ENCODE results near the gene PRKAG2.

Gene PRKAG2

DNA sequence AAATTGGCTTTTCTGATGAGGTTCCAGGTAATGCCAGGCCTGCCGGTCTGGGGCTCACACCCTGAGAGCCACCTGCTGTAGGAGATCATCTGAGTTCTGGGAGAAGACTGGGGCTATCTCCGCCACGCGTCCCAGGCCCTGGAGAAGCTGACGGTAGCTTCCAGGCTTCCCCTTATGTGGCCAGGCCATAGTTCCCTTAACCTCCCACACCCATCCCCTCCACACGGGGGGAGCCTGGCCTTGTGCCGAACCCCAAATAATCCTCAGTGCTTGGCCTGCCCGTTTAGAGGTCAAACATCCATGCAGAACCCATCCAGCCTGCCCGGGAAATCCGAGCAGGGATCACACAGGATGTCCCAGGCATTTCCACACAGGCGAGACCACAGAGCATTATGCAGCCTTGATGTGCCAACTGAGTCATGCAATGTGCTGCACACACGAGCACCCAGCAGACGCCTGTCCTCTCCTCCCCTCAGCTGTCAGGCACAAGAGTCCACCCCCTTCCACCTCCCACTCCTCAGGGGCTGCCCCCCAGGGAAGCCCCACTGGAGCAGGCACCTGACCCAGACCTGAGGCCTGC, 176.2 kb downstream of the PRKAG2 start:
- Histone ChIP-seq H3K9me3 (no peaks in the 10 kb centered on the region), H3K4me1 (ENCODE audit: control insufficient read depth in 1 of 2, insufficient read depth in 1 of 2, low read depth in 1 of 2, low read length in 1 of 2) (peaks cover 0 to 6% of the 10 kb centered on the region in 2 experiments), H3K36me3 (no peaks in the 10 kb centered on the region), H3K4me3 (ENCODE audit: low read depth in 1 of 2, low read length in 1 of 2) (no peak overlapping the region), H3K27ac (no peak overlapping the region), H3K27me3 (peaks cover 5% of the 10 kb centered on the region)
- TF ChIP-seq CTCF (IDR thresholded peaks at IDR 0.05) = no peak

DNA sequence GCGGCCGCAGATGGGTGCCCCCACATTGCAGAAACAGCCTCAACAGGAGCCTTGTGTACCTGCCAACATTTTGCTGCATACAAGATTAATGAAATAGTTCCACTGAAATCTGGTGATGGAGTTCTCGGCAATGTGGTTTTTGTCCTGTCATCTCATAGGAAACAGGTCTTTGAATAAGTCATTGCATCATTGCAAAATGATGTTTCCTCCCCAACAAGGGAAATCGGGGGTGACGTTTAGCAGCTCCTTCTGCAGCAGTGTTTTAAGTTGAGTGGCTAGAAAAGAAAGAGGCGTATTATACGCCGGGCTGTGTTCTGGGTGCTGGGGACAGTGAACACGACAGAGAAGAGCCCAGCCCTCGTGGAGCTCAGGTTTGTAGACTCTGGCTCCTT, 177.0 kb downstream of the PRKAG2 start:
- Histone ChIP-seq H3K27ac (no peak overlapping the region), H3K36me3 (no peaks in the 10 kb centered on the region), H3K27me3 (peaks cover 5% of the 10 kb centered on the region), H3K4me1 (ENCODE audit: control insufficient read depth in 1 of 2, insufficient read depth in 1 of 2, low read depth in 1 of 2, low read length in 1 of 2) (peaks cover 0 to 6% of the 10 kb centered on the region in 2 experiments), H3K4me3 (ENCODE audit: low read depth in 1 of 2, low read length in 1 of 2) (no peak overlapping the region), H3K9me3 (no peaks in the 10 kb centered on the region)
- TF ChIP-seq CTCF (IDR thresholded peaks at IDR 0.05) = no peak

- Histone ChIP-seq H3K9me3 (no peaks in the 10 kb centered on the region), H3K36me3 (no peaks in the 10 kb centered on the region), H3K27me3 (peaks cover 5% of the 10 kb centered on the region), H3K27ac (no peak overlapping the region), H3K4me3 (ENCODE audit: low read depth in 1 of 2, low read length in 1 of 2) (no peak overlapping the region), H3K4me1 (ENCODE audit: control insufficient read depth in 1 of 2, insufficient read depth in 1 of 2, low read depth in 1 of 2, low read length in 1 of 2) (peaks cover 0 to 6% of the 10 kb centered on the region in 2 experiments)
- no peak for TF ChIP-seq CTCF (IDR thresholded peaks at IDR 0.05)
Measured at GRCh38 chr7:151699147-151699927, 177.6 kb downstream of the PRKAG2 start.

DNA sequence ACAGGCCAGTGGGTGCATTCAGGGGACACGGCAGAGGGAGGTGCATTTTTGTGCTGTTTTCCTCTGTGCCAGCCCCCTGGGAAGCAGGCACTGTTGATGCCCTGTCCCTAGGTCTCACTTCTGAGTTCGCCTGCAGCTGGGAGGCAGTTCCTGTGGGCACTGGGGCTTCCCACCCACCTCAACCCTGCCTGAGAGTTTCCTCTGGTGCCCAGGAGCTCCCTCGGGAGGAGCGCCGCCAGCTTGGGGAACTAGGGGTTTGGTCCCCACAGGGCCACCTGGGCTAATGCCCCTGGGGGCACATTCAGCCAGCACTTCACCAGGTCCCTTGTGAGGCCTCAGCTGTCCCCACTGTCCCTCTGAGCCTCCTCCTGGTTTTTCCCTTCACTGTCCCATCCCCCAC, 179.0 kb downstream of the PRKAG2 start:
- Histone ChIP-seq H3K4me3 (ENCODE audit: low read depth in 1 of 2, low read length in 1 of 2) (no peak overlapping the region), H3K27ac (no peak overlapping the region), H3K9me3 (no peaks in the 10 kb centered on the region), H3K36me3 (no peaks in the 10 kb centered on the region), H3K4me1 (ENCODE audit: control insufficient read depth in 1 of 2, insufficient read depth in 1 of 2, low read depth in 1 of 2, low read length in 1 of 2) (peaks cover 0 to 6% of the 10 kb centered on the region in 2 experiments), H3K27me3 (peaks cover 5% of the 10 kb centered on the region)
- no peak for TF ChIP-seq CTCF (IDR thresholded peaks at IDR 0.05)

GRCh38 chr7:151697515-151697895, 179.4 kb downstream of the PRKAG2 start:
- Histone ChIP-seq H3K9me3 (no peaks in the 10 kb centered on the region), H3K4me3 (ENCODE audit: low read depth in 1 of 2, low read length in 1 of 2) (no peak overlapping the region), H3K27ac (no peak overlapping the region), H3K4me1 (ENCODE audit: control insufficient read depth in 1 of 2, insufficient read depth in 1 of 2, low read depth in 1 of 2, low read length in 1 of 2) (peaks cover 0 to 6% of the 10 kb centered on the region in 2 experiments), H3K36me3 (no peaks in the 10 kb centered on the region), H3K27me3 (peaks cover 5% of the 10 kb centered on the region)
- TF ChIP-seq CTCF (IDR thresholded peaks at IDR 0.05) = no peak

Measured in neutrophil (primary cell).